B cell (primary cell): ENCODE results near the gene SKP1.

Experiments used
- CTCF ChIP-seq: fragments of 200-600 bp; IDR thresholded peaks from one replicate; pipeline ENCODE4 v1.8.0; 2022; ENCODE audit warnings: antibody characterized with exemption, mild to moderate bottlenecking
- EZH2 ChIP-seq: IDR thresholded peaks from 2 replicates; pipeline ENCODE4 v1.6.1; 2012; ENCODE audit warnings: borderline replicate concordance, low read depth, mild to moderate bottlenecking, moderate library complexity, low read length; ENCODE audit not compliant: insufficient read depth, poor library complexity, severe bottlenecking

- TF ChIP-seq CTCF: no peak
- no peak for TF ChIP-seq EZH2
These were observed 61.6 kb downstream of the SKP1 start for GRCh38 chr5:134114886-134115805.
